Cardiac muscle cell (in vitro differentiated cells and primary cell): Measurements from ENCODE around the gene MYO1B. TPM values are rescaled to one million over a fixed set of nuclear protein-coding genes. Genes with fewer than 3 reads are reported as not detected.

Source experiments
- DNase-seq, 2 donors: peaks; one replicate each; pipeline versions ENCODE4 v3.0.0 to v3.0.0-alpha.2; 2010 to 2017; ENCODE audit warnings: low read depth in 1 of 2, low spot score in 1 of 2
- H3K27ac ChIP-seq: fragments of 200-600 bp; sonication (generic); 2 replicates; pipeline ENCODE4 v1.5.1; 2016
- H3K27me3 ChIP-seq: fragments of 200-600 bp; sonication (generic); 2 replicates; pipeline ENCODE4 v1.6.0; 2016; ENCODE audit warnings: control low read depth
- H3K36me3 ChIP-seq: fragments of 200-600 bp; sonication (generic); 2 replicates; pipeline ENCODE4 v1.5.1; 2016; ENCODE audit warnings: control low read depth
- H3K4me1 ChIP-seq: fragments of 200-600 bp; sonication (generic); 2 replicates; pipeline ENCODE4 v1.8.1; 2017; ENCODE audit warnings: low read depth, mild to moderate bottlenecking, mixed run types
- H3K4me3 ChIP-seq: fragments of 200-600 bp; sonication (generic); 2 replicates; pipeline ENCODE4 v1.5.1; 2016; ENCODE audit warnings: mild to moderate bottlenecking
- H3K9me3 ChIP-seq: fragments of 200-600 bp; sonication (generic); 2 replicates; pipeline ENCODE4 v1.5.1; 2017; ENCODE audit warnings: low read depth, mild to moderate bottlenecking, control low read depth
- polyA plus RNA-seq: library from polyadenylated mRNA; unstranded; fragments of >200 nt; fragmentation: Nextera tagmentation; extraction: Ambion mirVana; gene quantifications from 2 replicates; pipeline ENCODE4 v1.2.1, GENCODE V29; 2016
- total RNA-seq: library from RNA; depleted of rRNA; stranded (reverse); fragments of >200 nt; gene quantifications from 2 replicates; pipeline ENCODE4 v1.2.3, GENCODE V29; 2016
- TF ChIP-seq, protein P1 (sequence below): IDR thresholded peaks from 2 replicates; pipeline ENCODE4 v1.5.1; 2012; ENCODE audit warnings: low read depth, mild to moderate bottlenecking, low read length

The MYO1B gene
- total and polyA plus RNA-seq, 2 experiments from 2014 or later: 33.1 to 44.5 TPM

DNA sequence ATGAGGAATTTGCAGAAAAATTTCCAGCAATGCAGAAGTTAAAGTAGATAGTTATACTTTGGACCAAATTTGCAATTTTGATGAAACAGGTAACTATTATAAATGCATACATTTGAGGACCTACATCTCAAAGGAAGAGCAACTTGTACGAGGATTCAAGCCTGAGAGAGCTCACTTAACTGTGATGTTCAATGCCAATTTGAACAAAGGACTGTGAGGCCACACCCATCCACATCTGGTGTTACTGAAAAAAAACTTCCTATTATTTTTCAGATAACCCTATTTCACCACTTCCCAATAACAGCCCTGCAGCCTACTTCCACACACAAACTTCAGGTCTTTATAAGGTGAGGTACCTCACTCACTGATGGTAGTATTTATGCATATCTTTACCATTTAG is 229.3 kb downstream of the MYO1B start:
- TF ChIP-seq, protein P1, sequence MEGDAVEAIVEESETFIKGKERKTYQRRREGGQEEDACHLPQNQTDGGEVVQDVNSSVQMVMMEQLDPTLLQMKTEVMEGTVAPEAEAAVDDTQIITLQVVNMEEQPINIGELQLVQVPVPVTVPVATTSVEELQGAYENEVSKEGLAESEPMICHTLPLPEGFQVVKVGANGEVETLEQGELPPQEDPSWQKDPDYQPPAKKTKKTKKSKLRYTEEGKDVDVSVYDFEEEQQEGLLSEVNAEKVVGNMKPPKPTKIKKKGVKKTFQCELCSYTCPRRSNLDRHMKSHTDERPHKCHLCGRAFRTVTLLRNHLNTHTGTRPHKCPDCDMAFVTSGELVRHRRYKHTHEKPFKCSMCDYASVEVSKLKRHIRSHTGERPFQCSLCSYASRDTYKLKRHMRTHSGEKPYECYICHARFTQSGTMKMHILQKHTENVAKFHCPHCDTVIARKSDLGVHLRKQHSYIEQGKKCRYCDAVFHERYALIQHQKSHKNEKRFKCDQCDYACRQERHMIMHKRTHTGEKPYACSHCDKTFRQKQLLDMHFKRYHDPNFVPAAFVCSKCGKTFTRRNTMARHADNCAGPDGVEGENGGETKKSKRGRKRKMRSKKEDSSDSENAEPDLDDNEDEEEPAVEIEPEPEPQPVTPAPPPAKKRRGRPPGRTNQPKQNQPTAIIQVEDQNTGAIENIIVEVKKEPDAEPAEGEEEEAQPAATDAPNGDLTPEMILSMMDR: no peak
- Histone ChIP-seq H3K36me3 (no peaks in the 10 kb centered on the region), H3K4me3 (no peak overlapping the region), H3K9me3 (no peaks in the 10 kb centered on the region), H3K4me1 (peaks cover 16% of the 10 kb centered on the region), H3K27ac (no peak overlapping the region), H3K27me3 (no peaks in the 10 kb centered on the region)
- DNase-seq: no peak

Other genes with a start within 250 kb of the MYO1B start
- 35.4 and 42.8 TPM in 2 replicates for gene STAT1, start 231.2 kb upstream of the MYO1B start, total RNA-seq
- 32.0 and 36.6 TPM in 2 replicates for gene STAT1, start 231.2 kb upstream of the MYO1B start, polyA plus RNA-seq
- 0.32 and 0.45 TPM in 2 replicates for gene STAT4, start 94.4 kb upstream of the MYO1B start, total RNA-seq
- gene STAT4, start 94.4 kb upstream of the MYO1B start, polyA plus RNA-seq: 0.31 and 0.87 TPM in 2 replicates